ENCODE results near the gene MAP2K6.

Gene MAP2K6

GRCh38 chr17:69428252-69428980 is 13.9 kb downstream of the MAP2K6 start:
- H3K36me3 ChIP-seq (ENCODE audit: insufficient read depth, low read depth, low read length): no peaks in the 10 kb centered on the region
- H3K4me3 ChIP-seq (ENCODE audit: low read length): no peak overlapping the region
- peaks cover 42% of the 10 kb centered on the region for H3K4me1 ChIP-seq (ENCODE audit: insufficient read depth, low read length)
- no peak overlapping the region for H3K9ac ChIP-seq (ENCODE audit: low read depth, low read length)
- H3K9me3 ChIP-seq (ENCODE audit: insufficient read depth, low read depth, low read length): no peaks in the 10 kb centered on the region
- H3K27me3 ChIP-seq (ENCODE audit: insufficient read depth, low read length): no peaks in the 10 kb centered on the region
- H3K27ac ChIP-seq (ENCODE audit: low read length): no peak overlapping the region

- peaks cover 48% of the 10 kb centered on the region for H3K4me1 ChIP-seq (ENCODE audit: insufficient read depth, low read length)
- H3K9me3 ChIP-seq (ENCODE audit: insufficient read depth, low read depth, low read length): no peaks in the 10 kb centered on the region
- no peak overlapping the region for H3K9ac ChIP-seq (ENCODE audit: low read depth, low read length)
- no peak overlapping the region for H3K4me3 ChIP-seq (ENCODE audit: low read length)
- H3K36me3 ChIP-seq (ENCODE audit: insufficient read depth, low read depth, low read length): no peaks in the 10 kb centered on the region
- H3K27ac ChIP-seq (ENCODE audit: low read length): no peak overlapping the region
- H3K27me3 ChIP-seq (ENCODE audit: insufficient read depth, low read length): no peaks in the 10 kb centered on the region
Observed at GRCh38 chr17:69430488-69430887, 16.0 kb downstream of the MAP2K6 start.

- Histone ChIP-seq H3K4me1 (ENCODE audit: insufficient read depth, low read length) (peaks cover 40% of the 10 kb centered on the region), H3K27me3 (ENCODE audit: insufficient read depth, low read length) (no peaks in the 10 kb centered on the region), H3K9me3 (ENCODE audit: insufficient read depth, low read depth, low read length) (no peaks in the 10 kb centered on the region), H3K9ac (ENCODE audit: low read depth, low read length) (peak overlapping the region; percentile 20; the same call in 1 of the 2 replicates), H3K36me3 (ENCODE audit: insufficient read depth, low read depth, low read length) (no peaks in the 10 kb centered on the region), H3K4me3 (ENCODE audit: low read length) (no peak overlapping the region), H3K27ac (ENCODE audit: low read length) (peak overlapping the region; percentile 48)
Observed at GRCh38 chr17:69431835-69432234, 17.3 kb downstream of the MAP2K6 start.

GRCh38 chr17:69433093-69433492 is 18.6 kb downstream of the MAP2K6 start:
- H3K9me3 ChIP-seq (ENCODE audit: insufficient read depth, low read depth, low read length): no peaks in the 10 kb centered on the region
- no peaks in the 10 kb centered on the region for H3K27me3 ChIP-seq (ENCODE audit: insufficient read depth, low read length)
- no peak overlapping the region for H3K27ac ChIP-seq (ENCODE audit: low read length)
- H3K4me3 ChIP-seq (ENCODE audit: low read length): no peak overlapping the region
- H3K9ac ChIP-seq (ENCODE audit: low read depth, low read length): no peak overlapping the region
- no peaks in the 10 kb centered on the region for H3K36me3 ChIP-seq (ENCODE audit: insufficient read depth, low read depth, low read length)
- H3K4me1 ChIP-seq (ENCODE audit: insufficient read depth, low read length): peaks cover 40% of the 10 kb centered on the region

GRCh38 chr17:69434164-69434579 is 19.7 kb downstream of the MAP2K6 start:
- Histone ChIP-seq H3K27ac (ENCODE audit: low read length) (peak overlapping the region; percentile 14), H3K4me3 (ENCODE audit: low read length) (no peak overlapping the region), H3K4me1 (ENCODE audit: insufficient read depth, low read length) (peaks cover 40% of the 10 kb centered on the region), H3K9me3 (ENCODE audit: insufficient read depth, low read depth, low read length) (no peaks in the 10 kb centered on the region), H3K27me3 (ENCODE audit: insufficient read depth, low read length) (no peaks in the 10 kb centered on the region), H3K9ac (ENCODE audit: low read depth, low read length) (no peak overlapping the region), H3K36me3 (ENCODE audit: insufficient read depth, low read depth, low read length) (no peaks in the 10 kb centered on the region)

GRCh38 chr17:69435971-69436696 is 21.6 kb downstream of the MAP2K6 start:
- no peak overlapping the region for H3K4me3 ChIP-seq (ENCODE audit: low read length)
- no peak overlapping the region for H3K9ac ChIP-seq (ENCODE audit: low read depth, low read length)
- no peak overlapping the region for H3K27ac ChIP-seq (ENCODE audit: low read length)
- no peaks in the 10 kb centered on the region for H3K36me3 ChIP-seq (ENCODE audit: insufficient read depth, low read depth, low read length)
- H3K27me3 ChIP-seq (ENCODE audit: insufficient read depth, low read length): no peaks in the 10 kb centered on the region
- H3K4me1 ChIP-seq (ENCODE audit: insufficient read depth, low read length): peaks cover 27% of the 10 kb centered on the region
- H3K9me3 ChIP-seq (ENCODE audit: insufficient read depth, low read depth, low read length): no peaks in the 10 kb centered on the region

- no peaks in the 10 kb centered on the region for H3K9me3 ChIP-seq (ENCODE audit: insufficient read depth, low read depth, low read length)
- H3K9ac ChIP-seq (ENCODE audit: low read depth, low read length): no peak overlapping the region
- no peak overlapping the region for H3K4me3 ChIP-seq (ENCODE audit: low read length)
- H3K36me3 ChIP-seq (ENCODE audit: insufficient read depth, low read depth, low read length): no peaks in the 10 kb centered on the region
- peaks cover 24% of the 10 kb centered on the region; the same call in 1 of the 2 replicates for H3K4me1 ChIP-seq (ENCODE audit: insufficient read depth, low read length)
- no peaks in the 10 kb centered on the region for H3K27me3 ChIP-seq (ENCODE audit: insufficient read depth, low read length)
- H3K27ac ChIP-seq (ENCODE audit: low read length): no peak overlapping the region
Observed at GRCh38 chr17:69437475-69437874, 23.0 kb downstream of the MAP2K6 start.

GRCh38 chr17:69438776-69439175 is 24.3 kb downstream of the MAP2K6 start:
- H3K27me3 ChIP-seq (ENCODE audit: insufficient read depth, low read length): no peaks in the 10 kb centered on the region
- H3K4me3 ChIP-seq (ENCODE audit: low read length): no peak overlapping the region
- H3K9ac ChIP-seq (ENCODE audit: low read depth, low read length): no peak overlapping the region

GRCh38 chr17:69441179-69441578 is 26.7 kb downstream of the MAP2K6 start:
- peaks cover 9% of the 10 kb centered on the region; the same call in 1 of the 2 replicates for H3K4me1 ChIP-seq (ENCODE audit: insufficient read depth, low read length)
- H3K4me3 ChIP-seq (ENCODE audit: low read length): no peak overlapping the region
- H3K9me3 ChIP-seq (ENCODE audit: insufficient read depth, low read depth, low read length): no peaks in the 10 kb centered on the region
- no peak overlapping the region for H3K27ac ChIP-seq (ENCODE audit: low read length)
- no peaks in the 10 kb centered on the region for H3K27me3 ChIP-seq (ENCODE audit: insufficient read depth, low read length)
- H3K9ac ChIP-seq (ENCODE audit: low read depth, low read length): no peak overlapping the region
- H3K36me3 ChIP-seq (ENCODE audit: insufficient read depth, low read depth, low read length): no peaks in the 10 kb centered on the region

More at GRCh38 chr17:69438776-69439175, 24.3 kb downstream of the MAP2K6 start:
- H3K9me3 ChIP-seq (ENCODE audit: insufficient read depth, low read depth, low read length): no peaks in the 10 kb centered on the region
- no peak overlapping the region for H3K27ac ChIP-seq (ENCODE audit: low read length)
- H3K36me3 ChIP-seq (ENCODE audit: insufficient read depth, low read depth, low read length): no peaks in the 10 kb centered on the region
- peaks cover 24% of the 10 kb centered on the region; the same call in 1 of the 2 replicates for H3K4me1 ChIP-seq (ENCODE audit: insufficient read depth, low read length)

GRCh38 chr17:69443138-69443537 is 28.6 kb downstream of the MAP2K6 start:
- Histone ChIP-seq H3K36me3 (ENCODE audit: insufficient read depth, low read depth, low read length) (no peaks in the 10 kb centered on the region), H3K27me3 (ENCODE audit: insufficient read depth, low read length) (no peaks in the 10 kb centered on the region), H3K4me1 (ENCODE audit: insufficient read depth, low read length) (peaks cover 13% of the 10 kb centered on the region; the same call in 1 of the 2 replicates), H3K9me3 (ENCODE audit: insufficient read depth, low read depth, low read length) (no peaks in the 10 kb centered on the region), H3K4me3 (ENCODE audit: low read length) (no peak overlapping the region), H3K9ac (ENCODE audit: low read depth, low read length) (no peak overlapping the region), H3K27ac (ENCODE audit: low read length) (no peak overlapping the region)

- Histone ChIP-seq H3K27me3 (ENCODE audit: insufficient read depth, low read length) (no peaks in the 10 kb centered on the region), H3K27ac (ENCODE audit: low read length) (no peak overlapping the region), H3K9me3 (ENCODE audit: insufficient read depth, low read depth, low read length) (no peaks in the 10 kb centered on the region), H3K36me3 (ENCODE audit: insufficient read depth, low read depth, low read length) (no peaks in the 10 kb centered on the region), H3K4me3 (ENCODE audit: low read length) (no peak overlapping the region), H3K4me1 (ENCODE audit: insufficient read depth, low read length) (peaks cover 13% of the 10 kb centered on the region), H3K9ac (ENCODE audit: low read depth, low read length) (no peak overlapping the region)
Observed at GRCh38 chr17:69444023-69444422, 29.5 kb downstream of the MAP2K6 start.

GRCh38 chr17:69445132-69445531 is 30.6 kb downstream of the MAP2K6 start:
- H3K27me3 ChIP-seq (ENCODE audit: insufficient read depth, low read length): no peaks in the 10 kb centered on the region
- H3K9me3 ChIP-seq (ENCODE audit: insufficient read depth, low read depth, low read length): no peaks in the 10 kb centered on the region
- peaks cover 13% of the 10 kb centered on the region for H3K4me1 ChIP-seq (ENCODE audit: insufficient read depth, low read length)
- H3K36me3 ChIP-seq (ENCODE audit: insufficient read depth, low read depth, low read length): no peaks in the 10 kb centered on the region
- H3K27ac ChIP-seq (ENCODE audit: low read length): no peak overlapping the region
- no peak overlapping the region for H3K9ac ChIP-seq (ENCODE audit: low read depth, low read length)
- H3K4me3 ChIP-seq (ENCODE audit: low read length): no peak overlapping the region

Data from iPS-20b (cell line).